ENCODE measurements around the gene SUCLG2. TPM values are rescaled to one million over a fixed set of nuclear protein-coding genes. Genes with fewer than 3 reads are reported as not detected.

The SUCLG2 gene
- total RNA-seq, 2 experiments from 2014 or later: 28.3 to 44.7 TPM

- H3K4me3 ChIP-seq (ENCODE audit: low read depth, low read length, poor library complexity, severe bottlenecking): no peak overlapping the region
- H3K9me2 ChIP-seq (ENCODE audit: insufficient read depth, low read length): no peaks in the 10 kb centered on the region
- no peak overlapping the region for H3K27ac ChIP-seq (ENCODE audit: low read depth, low read length, poor library complexity, severe bottlenecking)
- H3K36me3 ChIP-seq (ENCODE audit: insufficient read depth, low read length): peaks cover 69% of the 10 kb centered on the region
- no peak overlapping the region for H2AFZ ChIP-seq (ENCODE audit: low read length)
- ChIA-PET CTCF (ENCODE audit: unreplicated experiment) (no interaction called here), POLR2A (interaction anchor here (1.9 kb wide), 1 partner anchor 15 kb away, joined by 6 read pairs; no protein-coding TSS in a partner anchor)
- BruUV-seq (replicated peaks): no TSS peak
- no peaks in the 10 kb centered on the region for H3K79me2 ChIP-seq (ENCODE audit: insufficient read depth, low read depth, low read length)
- no peaks in the 10 kb centered on the region for H3K4me1 ChIP-seq (ENCODE audit: insufficient read depth, low read length, poor library complexity, severe bottlenecking)
- H4K20me1 ChIP-seq (ENCODE audit: insufficient read depth, low read length): no peaks in the 10 kb centered on the region
- H3K4me2 ChIP-seq (ENCODE audit: low read length): no peak overlapping the region
- 0 out of 2 replicates have a peak, but pooled peaks cover 9% of the 10 kb centered on the region for H3K9me3 ChIP-seq (ENCODE audit: low read length)
- TF ChIP-seq EZH2phosphoT487 (IDR thresholded peaks at IDR 0.05; ENCODE audit: borderline replicate concordance, low read depth, low read length) (no peak), CTCF (conservative IDR thresholded peaks at IDR 0.05; ENCODE audit: low read length) (no peak)
- intact Hi-C loops (cut with micrococcal nuclease; ENCODE audit: unreplicated experiment): no loop called here
- no peak for DNase-seq (ENCODE audit: low spot score)
Measured at GRCh38 chr3:67610458-67610857, 44.0 kb downstream of the SUCLG2 start.

- 0 out of 2 replicates have a peak, but pooled peaks cover 9% of the 10 kb centered on the region for H3K9me3 ChIP-seq (ENCODE audit: low read length)
- no peaks in the 10 kb centered on the region for H3K9me2 ChIP-seq (ENCODE audit: insufficient read depth, low read length)
- intact Hi-C loops (cut with micrococcal nuclease; ENCODE audit: unreplicated experiment): loop anchor here (10.0 kb wide), 1 partner anchor 225 kb away; no protein-coding TSS in a partner anchor
- no peak overlapping the region for H3K4me2 ChIP-seq (ENCODE audit: low read length)
- ChIA-PET CTCF (ENCODE audit: unreplicated experiment) (no interaction called here), POLR2A (no interaction called here)
- no peak overlapping the region for H2AFZ ChIP-seq (ENCODE audit: low read length)
- no peaks in the 10 kb centered on the region for H3K4me1 ChIP-seq (ENCODE audit: insufficient read depth, low read length, poor library complexity, severe bottlenecking)
- TF ChIP-seq EZH2phosphoT487 (IDR thresholded peaks at IDR 0.05; ENCODE audit: borderline replicate concordance, low read depth, low read length) (no peak), CTCF (conservative IDR thresholded peaks at IDR 0.05; ENCODE audit: low read length) (no peak)
- H3K27ac ChIP-seq (ENCODE audit: low read depth, low read length, poor library complexity, severe bottlenecking): no peak overlapping the region
- peaks cover 77% of the 10 kb centered on the region for H3K36me3 ChIP-seq (ENCODE audit: insufficient read depth, low read length)
- DNase-seq (ENCODE audit: low spot score): no peak
- no peaks in the 10 kb centered on the region for H3K79me2 ChIP-seq (ENCODE audit: insufficient read depth, low read depth, low read length)
- H3K4me3 ChIP-seq (ENCODE audit: low read depth, low read length, poor library complexity, severe bottlenecking): no peak overlapping the region
- no peaks in the 10 kb centered on the region for H4K20me1 ChIP-seq (ENCODE audit: insufficient read depth, low read length)
- no TSS peak for BruUV-seq (replicated peaks)
Measured at GRCh38 chr3:67609709-67610108, 44.7 kb downstream of the SUCLG2 start.

- Histone ChIP-seq H3K4me2 (ENCODE audit: low read length) (no peak overlapping the region), H3K36me3 (ENCODE audit: insufficient read depth, low read length) (peaks cover 79% of the 10 kb centered on the region), H3K4me1 (ENCODE audit: insufficient read depth, low read length, poor library complexity, severe bottlenecking) (no peaks in the 10 kb centered on the region), H3K9me3 (ENCODE audit: low read length) (0 out of 2 replicates have a peak, but pooled peaks cover 9% of the 10 kb centered on the region), H2AFZ (ENCODE audit: low read length) (no peak overlapping the region), H3K79me2 (ENCODE audit: insufficient read depth, low read depth, low read length) (no peaks in the 10 kb centered on the region), H3K9me2 (ENCODE audit: insufficient read depth, low read length) (no peaks in the 10 kb centered on the region), H3K27ac (ENCODE audit: low read depth, low read length, poor library complexity, severe bottlenecking) (no peak overlapping the region), H4K20me1 (ENCODE audit: insufficient read depth, low read length) (no peaks in the 10 kb centered on the region), H3K4me3 (ENCODE audit: low read depth, low read length, poor library complexity, severe bottlenecking) (no peak overlapping the region)
- intact Hi-C loops (cut with micrococcal nuclease; ENCODE audit: unreplicated experiment): loop anchor here (10.0 kb wide), 1 partner anchor 223 kb away; no protein-coding TSS in a partner anchor
- no peak for DNase-seq (ENCODE audit: low spot score)
- ChIA-PET POLR2A (interaction anchor here (0.6 kb wide), 1 partner anchor 63 kb away, joined by 3 read pairs; no protein-coding TSS in a partner anchor), CTCF (ENCODE audit: unreplicated experiment) (interaction anchor here (0.6 kb wide), 1 partner anchor 95 kb away, joined by 3 read pairs; no protein-coding TSS in a partner anchor)
- TF ChIP-seq CTCF (conservative IDR thresholded peaks at IDR 0.05; ENCODE audit: low read length): no peak
- TF ChIP-seq EZH2phosphoT487 (IDR thresholded peaks at IDR 0.05; ENCODE audit: borderline replicate concordance, low read depth, low read length): no peak
- no TSS peak for BruUV-seq (replicated peaks)
Measured at GRCh38 chr3:67608034-67608433, 46.4 kb downstream of the SUCLG2 start.

Data from OCI-LY7 (cell line).